ENCODE data around the gene DUSP14. TPM values are rescaled to one million over a fixed set of nuclear protein-coding genes. Genes with fewer than 3 reads are reported as not detected.

DUSP14 gene
- total RNA-seq, 2 donors from 2014 or later: 2.2 to 3.0 TPM

- H3K36me3 ChIP-seq: no peaks in the 10 kb centered on the region
- intact Hi-C loops (cut with DNase I): no loop called here
These were observed 72.5 kb downstream of the DUSP14 start for GRCh38 chr17:37562016-37562745.

More at GRCh38 chr17:37562016-37562745, 72.5 kb downstream of the DUSP14 start:
- DNase-seq: no peak
- H3K4me1 ChIP-seq: no peaks in the 10 kb centered on the region
- H3K27me3 ChIP-seq: no peaks in the 10 kb centered on the region
- H3K4me3 ChIP-seq: no peak overlapping the region
- H3K27ac ChIP-seq: no peak overlapping the region
- no peak overlapping the region for H3K9ac ChIP-seq (ENCODE audit: low read depth in 2 of 2, low read length in 2 of 2)
- no peak for TF ChIP-seq CTCF (IDR thresholded peaks at IDR 0.05)
- no peaks in the 10 kb centered on the region for H3K9me3 ChIP-seq

Other genes with a start within 250 kb of the DUSP14 start
- not detected for gene C17orf78, start 113.9 kb upstream of the DUSP14 start, total RNA-seq
- gene ACACA, start 83.1 kb upstream of the DUSP14 start, total RNA-seq: 10 to 100 TPM; 59.5 to 72.6 TPM
- gene TADA2A, start 83.0 kb upstream of the DUSP14 start, total RNA-seq: 10 to 100 TPM; 16.6 to 22.5 TPM
- 10 to 100 TPM; 28.9 to 34.1 TPM for gene SYNRG, start 119.5 kb downstream of the DUSP14 start, total RNA-seq
- gene DDX52, start 153.6 kb downstream of the DUSP14 start, total RNA-seq: 10 to 100 TPM; 26.3 to 26.4 TPM

All from colonic mucosa (tissue), 4 donors.